Measurements from ENCODE around the gene HDGF.

Gene HDGF

DNA sequence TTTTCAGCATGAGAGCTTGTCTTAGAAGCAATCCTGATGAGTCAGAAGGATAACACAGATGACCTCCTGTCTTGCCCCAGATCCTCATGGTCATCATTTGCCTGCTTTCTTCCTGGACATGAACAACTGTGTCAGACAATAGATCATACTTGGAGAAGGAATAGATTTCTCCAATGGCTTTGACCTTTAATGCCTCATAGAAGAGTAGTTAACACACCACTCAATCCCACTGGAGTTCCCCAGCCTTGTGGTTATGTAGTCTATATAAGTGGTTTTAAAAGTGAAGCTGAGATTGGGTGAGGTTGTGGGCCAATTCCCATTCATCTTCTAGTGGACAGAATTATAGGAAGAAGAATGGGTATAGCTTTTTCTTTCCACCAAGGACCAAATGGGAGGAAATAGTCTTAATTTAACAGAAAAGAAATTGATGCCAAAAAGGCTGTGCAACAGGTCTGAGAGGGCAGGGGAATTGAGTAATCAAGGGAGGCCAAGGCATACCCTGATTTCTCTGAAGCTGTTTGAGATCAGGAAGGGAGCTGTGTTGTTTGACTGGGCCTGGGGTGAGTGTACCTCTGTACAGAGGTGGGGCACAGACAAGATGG lies 30.2 kb upstream of the HDGF start:
- H3K27me3 ChIP-seq, result no peaks in the 10 kb centered on the region
- H3K4me1 ChIP-seq (ENCODE audit: control insufficient read depth in 1 of 2, insufficient read depth in 1 of 2, low read depth in 1 of 2, low read length in 1 of 2), result peaks cover 0 to 3% of the 10 kb centered on the region in 2 experiments
- H3K27ac ChIP-seq, result no peak overlapping the region
- H3K9me3 ChIP-seq, result no peaks in the 10 kb centered on the region
- H3K4me3 ChIP-seq (ENCODE audit: low read depth in 1 of 2, low read length in 1 of 2), result no peak overlapping the region
- TF ChIP-seq, protein P1, sequence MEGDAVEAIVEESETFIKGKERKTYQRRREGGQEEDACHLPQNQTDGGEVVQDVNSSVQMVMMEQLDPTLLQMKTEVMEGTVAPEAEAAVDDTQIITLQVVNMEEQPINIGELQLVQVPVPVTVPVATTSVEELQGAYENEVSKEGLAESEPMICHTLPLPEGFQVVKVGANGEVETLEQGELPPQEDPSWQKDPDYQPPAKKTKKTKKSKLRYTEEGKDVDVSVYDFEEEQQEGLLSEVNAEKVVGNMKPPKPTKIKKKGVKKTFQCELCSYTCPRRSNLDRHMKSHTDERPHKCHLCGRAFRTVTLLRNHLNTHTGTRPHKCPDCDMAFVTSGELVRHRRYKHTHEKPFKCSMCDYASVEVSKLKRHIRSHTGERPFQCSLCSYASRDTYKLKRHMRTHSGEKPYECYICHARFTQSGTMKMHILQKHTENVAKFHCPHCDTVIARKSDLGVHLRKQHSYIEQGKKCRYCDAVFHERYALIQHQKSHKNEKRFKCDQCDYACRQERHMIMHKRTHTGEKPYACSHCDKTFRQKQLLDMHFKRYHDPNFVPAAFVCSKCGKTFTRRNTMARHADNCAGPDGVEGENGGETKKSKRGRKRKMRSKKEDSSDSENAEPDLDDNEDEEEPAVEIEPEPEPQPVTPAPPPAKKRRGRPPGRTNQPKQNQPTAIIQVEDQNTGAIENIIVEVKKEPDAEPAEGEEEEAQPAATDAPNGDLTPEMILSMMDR (IDR thresholded peaks at IDR 0.05), result no peak
- peaks cover 42% of the 10 kb centered on the region for H3K36me3 ChIP-seq

DNA sequence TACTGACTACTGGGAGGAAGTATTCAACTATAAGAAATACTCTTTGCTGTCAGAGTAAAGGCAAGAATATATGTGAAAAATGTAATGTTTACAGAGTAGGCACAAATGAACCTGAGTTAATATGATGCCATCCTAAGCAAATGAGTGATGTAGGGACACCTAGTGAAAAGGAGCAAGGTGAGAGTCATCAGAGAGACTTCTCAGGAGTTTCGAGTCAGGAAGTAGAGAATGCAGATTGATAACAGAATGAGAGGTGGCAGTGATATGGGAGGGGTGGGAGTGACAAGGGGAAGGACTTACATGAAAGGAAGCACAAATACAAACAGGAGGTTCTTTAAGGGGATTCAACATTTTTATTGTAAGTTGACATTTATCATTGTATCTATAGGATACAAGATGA lies 26.1 kb upstream of the HDGF start:
- peaks cover 4% of the 10 kb centered on the region for H3K36me3 ChIP-seq
- no peaks in the 10 kb centered on the region for H3K27me3 ChIP-seq
- TF ChIP-seq, protein P1 (IDR thresholded peaks at IDR 0.05), result no peak
- H3K27ac ChIP-seq, result no peak overlapping the region
- H3K4me1 ChIP-seq (ENCODE audit: control insufficient read depth in 1 of 2, insufficient read depth in 1 of 2, low read depth in 1 of 2, low read length in 1 of 2), result peaks cover 0 to 3% of the 10 kb centered on the region in 2 experiments
- H3K4me3 ChIP-seq (ENCODE audit: low read depth in 1 of 2, low read length in 1 of 2), result no peak overlapping the region
- H3K9me3 ChIP-seq, result no peaks in the 10 kb centered on the region

DNA sequence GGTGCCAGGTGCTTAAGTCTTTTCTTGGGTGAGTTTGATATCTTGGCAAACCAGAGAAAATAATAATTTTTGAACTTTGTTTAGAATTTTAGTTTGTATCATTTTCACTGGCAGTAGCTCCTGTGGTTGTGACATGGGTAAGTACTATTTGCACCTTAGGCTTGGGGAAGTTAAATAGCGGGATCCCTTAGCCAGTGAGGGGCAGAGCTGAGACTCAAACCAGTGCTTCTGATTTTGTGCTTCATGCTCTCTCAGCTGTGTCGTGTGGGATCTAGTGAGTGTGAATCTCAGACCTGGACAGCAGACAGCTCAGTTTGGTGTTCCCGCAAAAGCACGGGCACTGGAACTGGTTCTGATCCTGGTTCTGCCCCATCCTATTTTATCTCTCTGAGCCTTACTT lies 25.5 kb upstream of the HDGF start:
- H3K27ac ChIP-seq, result no peak overlapping the region
- no peaks in the 10 kb centered on the region for H3K27me3 ChIP-seq
- no peaks in the 10 kb centered on the region for H3K9me3 ChIP-seq
- no peak overlapping the region for H3K4me3 ChIP-seq (ENCODE audit: low read depth in 1 of 2, low read length in 1 of 2)
- TF ChIP-seq, protein P1 (IDR thresholded peaks at IDR 0.05), result no peak
- peaks cover 0 to 3% of the 10 kb centered on the region in 2 experiments for H3K4me1 ChIP-seq (ENCODE audit: control insufficient read depth in 1 of 2, insufficient read depth in 1 of 2, low read depth in 1 of 2, low read length in 1 of 2)
- no peaks in the 10 kb centered on the region for H3K36me3 ChIP-seq

DNA sequence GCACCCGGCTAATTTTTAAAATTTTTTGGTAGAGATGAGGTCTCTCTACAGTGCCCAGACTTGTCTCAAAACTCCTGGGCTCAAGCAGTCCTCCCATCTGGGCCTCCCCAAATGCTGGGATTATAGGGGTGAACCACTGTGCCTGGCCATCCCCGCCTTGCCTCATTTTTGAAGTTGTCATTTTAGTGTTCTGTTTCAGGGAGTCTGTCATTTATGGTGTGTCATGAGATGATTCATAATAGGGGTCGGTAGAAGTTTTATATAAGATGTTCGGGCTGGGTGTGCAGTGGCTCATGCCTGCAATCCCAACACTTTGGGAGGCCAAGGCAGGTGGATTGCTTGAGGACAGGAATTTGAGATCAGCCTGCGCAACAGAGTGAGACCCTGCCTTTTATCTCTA lies 24.3 kb upstream of the HDGF start:
- TF ChIP-seq, protein P1 (IDR thresholded peaks at IDR 0.05), result no peak
- H3K27me3 ChIP-seq, result no peaks in the 10 kb centered on the region
- H3K9me3 ChIP-seq, result no peaks in the 10 kb centered on the region
- no peak overlapping the region for H3K27ac ChIP-seq
- no peaks in the 10 kb centered on the region for H3K4me1 ChIP-seq (ENCODE audit: control insufficient read depth in 1 of 2, insufficient read depth in 1 of 2, low read depth in 1 of 2, low read length in 1 of 2)
- H3K4me3 ChIP-seq (ENCODE audit: low read depth in 1 of 2, low read length in 1 of 2), result no peak overlapping the region
- no peaks in the 10 kb centered on the region for H3K36me3 ChIP-seq

DNA sequence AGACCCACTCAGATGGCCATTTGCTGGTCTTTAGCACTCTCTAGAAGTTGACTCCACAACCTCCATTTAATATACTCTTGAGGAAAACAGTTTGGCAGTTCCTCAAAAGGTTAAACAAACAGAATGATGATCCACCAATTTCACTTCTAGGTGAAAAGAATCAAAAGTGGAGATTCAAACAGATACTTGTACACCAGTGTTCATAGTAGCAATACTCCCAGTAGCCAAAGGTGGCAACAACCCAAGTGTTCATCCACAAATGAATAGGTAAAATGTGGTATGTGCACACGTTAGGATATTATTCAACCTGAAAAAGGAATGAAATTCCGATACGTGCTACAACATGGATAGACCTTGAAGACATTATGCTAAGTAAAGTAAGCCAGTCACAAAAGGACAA lies 22.1 kb upstream of the HDGF start:
- Histone ChIP-seq H3K36me3 (no peaks in the 10 kb centered on the region), H3K9me3 (no peaks in the 10 kb centered on the region), H3K4me3 (ENCODE audit: low read depth in 1 of 2, low read length in 1 of 2) (no peak overlapping the region), H3K4me1 (ENCODE audit: control insufficient read depth in 1 of 2, insufficient read depth in 1 of 2, low read depth in 1 of 2, low read length in 1 of 2) (peaks cover 7% of the 10 kb centered on the region in 2 experiments), H3K27me3 (no peaks in the 10 kb centered on the region), H3K27ac (no peak overlapping the region)
- TF ChIP-seq, protein P1 (IDR thresholded peaks at IDR 0.05), result no peak

Measured in neutrophil (primary cell).